GM23248 (cell line): ENCODE results near the gene ARSJ.

Experiments
- EZH2 ChIP-seq: fragments of 200-600 bp; sonication (generic); IDR thresholded peaks from 2 replicates; pipeline ENCODE4 v1.6.1; 2018; ENCODE audit warnings: antibody characterized with exemption, mild to moderate bottlenecking; ENCODE audit not compliant: insufficient read depth, poor library complexity, severe bottlenecking
- EZH2phosphoT487 ChIP-seq: fragments of 200-600 bp; sonication (generic); IDR thresholded peaks from 2 replicates; pipeline ENCODE4 v1.6.1; 2018; ENCODE audit warnings: antibody characterized with exemption, moderate library complexity, mild to moderate bottlenecking, low read depth; ENCODE audit not compliant: insufficient read depth

- TF ChIP-seq EZH2 (no peak), EZH2phosphoT487 (no peak)
Measured at GRCh38 chr4:113997206-113997605, 17.8 kb upstream of the ARSJ start.
